PC-9 (cell line): Measurements from ENCODE around the gene LPAR2. TPM values are rescaled to one million over a fixed set of nuclear protein-coding genes. Genes with fewer than 3 reads are reported as not detected.

Experiments used
- BruUV-seq: library from RNA; stranded (reverse); fragments of 400-500 nt; replicated peaks from 2 replicates; lab custom pipeline; 2021; lab: Mats Ljungman, UMichigan
- CTCF ChIA-PET: fragments of 300-600 bp; sonication (Branson Sonifier 250); formaldehyde crosslinking; loops from one replicate; lab custom pipeline; 2022; ENCODE audit warnings: antibody characterized with exemption; lab: Charles Lee
- POLR2A ChIA-PET: fragments of 300-600 bp; sonication (Branson Sonifier 250); formaldehyde crosslinking; loops from one replicate; lab custom pipeline; 2022; ENCODE audit warnings: antibody characterized with exemption; ENCODE audit not compliant: unreplicated experiment; lab: Charles Lee
- DNase-seq, 2 experiments: peaks; one replicate each; pipeline versions ENCODE4 v3.0.0 to v3.0.0-alpha.2; 2015 to 2022; ENCODE audit warnings: mixed read lengths in 1 of 2
- H2AFZ ChIP-seq: fragments of 200-600 bp; sonication (generic); 2 replicates; pipeline ENCODE4 v1.8.1; 2017; ENCODE audit warnings: antibody characterized with exemption
- H3F3A ChIP-seq: fragments of 200-600 bp; sonication (generic); 2 replicates; pipeline ENCODE4 v1.8.1; 2017; ENCODE audit warnings: antibody characterized with exemption, mild to moderate bottlenecking, low read depth; ENCODE audit not compliant: insufficient read depth
- H3K27ac ChIP-seq: fragments of 200-600 bp; sonication (generic); 2 replicates; pipeline ENCODE4 v1.6.1; 2016; ENCODE audit warnings: mixed run types
- H3K27me3 ChIP-seq: fragments of 200-600 bp; sonication (generic); 2 replicates; pipeline ENCODE4 v1.6.1; 2016; ENCODE audit warnings: low read depth, mixed run types; ENCODE audit not compliant: insufficient read depth
- H3K36me3 ChIP-seq: fragments of 200-600 bp; sonication (generic); 2 replicates; pipeline ENCODE4 v1.6.1; 2016; ENCODE audit warnings: low read depth, mixed run types
- H3K4me1 ChIP-seq: fragments of 200-600 bp; sonication (generic); replicated peaks from 2 replicates; pipeline ENCODE4 v1.6.1; 2016; ENCODE audit warnings: mixed run types; ENCODE audit not compliant: insufficient read depth
- H3K4me2 ChIP-seq: fragments of 200-600 bp; sonication (generic); 2 replicates; pipeline ENCODE4 v1.6.1; 2017; ENCODE audit warnings: mixed run types
- H3K4me3 ChIP-seq: fragments of 200-600 bp; sonication (generic); 2 replicates; pipeline ENCODE4 v1.6.1; 2016; ENCODE audit warnings: mixed run types
- H3K79me2 ChIP-seq: fragments of 200-600 bp; sonication (generic); 2 replicates; pipeline ENCODE4 v1.6.1; 2017; ENCODE audit warnings: low read depth, mixed run types
- H3K9me2 ChIP-seq: fragments of 200-600 bp; sonication (generic); 2 replicates; pipeline ENCODE4 v1.8.1; 2017; ENCODE audit warnings: mild to moderate bottlenecking; ENCODE audit not compliant: insufficient read depth
- H3K9me3 ChIP-seq: fragments of 200-600 bp; sonication (generic); 2 replicates; pipeline ENCODE4 v1.8.1; 2016; ENCODE audit warnings: low read depth; ENCODE audit not compliant: insufficient read depth
- H4K20me1 ChIP-seq: fragments of 200-600 bp; sonication (generic); 2 replicates; pipeline ENCODE4 v1.8.1; 2017; ENCODE audit not compliant: insufficient read depth
- CTCF ChIP-seq: fragments of 200-600 bp; sonication (generic); conservative IDR thresholded peaks from 2 replicates; pipeline ENCODE4 v1.6.1; 2017; ENCODE audit warnings: mixed run types, antibody characterized with exemption, mild to moderate bottlenecking, moderate library complexity
- EZH2 ChIP-seq: fragments of 200-600 bp; sonication (generic); IDR thresholded peaks from 2 replicates; pipeline ENCODE4 v1.8.0; 2017; ENCODE audit warnings: antibody characterized with exemption, low read depth
- intact Hi-C: fragments of 100-400 bp; cut with micrococcal nuclease; formaldehyde crosslinking; loops from one replicate; pipeline ENCODE4 v1.10.0; 2022; ENCODE audit not compliant: unreplicated experiment
- total RNA-seq: library from RNA; stranded (reverse); gene quantifications from 2 replicates; pipeline ENCODE4 v1.2.3, GENCODE V29; 2021

The LPAR2 gene
- total RNA-seq, 1 experiment from 2014 or later = 29.2 TPM

- ChIA-PET CTCF (no interaction called here), POLR2A (no interaction called here)
- peaks cover 12% of the 10 kb centered on the region; the same call in 1 of the 2 replicates for H3K36me3 ChIP-seq
- TF ChIP-seq CTCF (no peak), EZH2 (no peak)
- H4K20me1 ChIP-seq = no peaks in the 10 kb centered on the region
- no peaks in the 10 kb centered on the region for H3K9me2 ChIP-seq
- H3K9me3 ChIP-seq = no peaks in the 10 kb centered on the region
- no peaks in the 10 kb centered on the region for H3K4me1 ChIP-seq
- no peaks in the 10 kb centered on the region for H3K27me3 ChIP-seq
- intact Hi-C loops = no loop called here
- peaks cover 10% of the 10 kb centered on the region; the same call in 1 of the 2 replicates for H3F3A ChIP-seq
- no TSS peak for BruUV-seq
- H3K4me3 ChIP-seq = no peak overlapping the region
- no peak for DNase-seq
- no peaks in the 10 kb centered on the region for H3K79me2 ChIP-seq
- no peak overlapping the region for H2AFZ ChIP-seq
- no peak overlapping the region for H3K27ac ChIP-seq
- H3K4me2 ChIP-seq = no peak overlapping the region
Measured at GRCh38 chr19:19636573-19637185, 8.7 kb upstream of the LPAR2 start.

- TF ChIP-seq CTCF = no peak
- TF ChIP-seq EZH2 = no peak
- no peaks in the 10 kb centered on the region for H3K9me3 ChIP-seq
- no peak overlapping the region for H2AFZ ChIP-seq
- peaks cover 12% of the 10 kb centered on the region; the same call in 1 of the 2 replicates for H3K36me3 ChIP-seq
- no peak for DNase-seq
- no peak overlapping the region for H3K4me3 ChIP-seq
- H3F3A ChIP-seq = peaks cover 22% of the 10 kb centered on the region; the same call in 1 of the 2 replicates
- H3K9me2 ChIP-seq = no peaks in the 10 kb centered on the region
- ChIA-PET POLR2A (no interaction called here), CTCF (no interaction called here)
- no peak overlapping the region for H3K27ac ChIP-seq
- no peaks in the 10 kb centered on the region for H3K4me1 ChIP-seq
- H3K4me2 ChIP-seq = no peak overlapping the region
- H4K20me1 ChIP-seq = no peaks in the 10 kb centered on the region
- no TSS peak for BruUV-seq
- intact Hi-C loops = no loop called here
- H3K79me2 ChIP-seq = no peaks in the 10 kb centered on the region
- H3K27me3 ChIP-seq = no peaks in the 10 kb centered on the region
Measured at GRCh38 chr19:19635313-19635702, 7.3 kb upstream of the LPAR2 start.

DNA sequence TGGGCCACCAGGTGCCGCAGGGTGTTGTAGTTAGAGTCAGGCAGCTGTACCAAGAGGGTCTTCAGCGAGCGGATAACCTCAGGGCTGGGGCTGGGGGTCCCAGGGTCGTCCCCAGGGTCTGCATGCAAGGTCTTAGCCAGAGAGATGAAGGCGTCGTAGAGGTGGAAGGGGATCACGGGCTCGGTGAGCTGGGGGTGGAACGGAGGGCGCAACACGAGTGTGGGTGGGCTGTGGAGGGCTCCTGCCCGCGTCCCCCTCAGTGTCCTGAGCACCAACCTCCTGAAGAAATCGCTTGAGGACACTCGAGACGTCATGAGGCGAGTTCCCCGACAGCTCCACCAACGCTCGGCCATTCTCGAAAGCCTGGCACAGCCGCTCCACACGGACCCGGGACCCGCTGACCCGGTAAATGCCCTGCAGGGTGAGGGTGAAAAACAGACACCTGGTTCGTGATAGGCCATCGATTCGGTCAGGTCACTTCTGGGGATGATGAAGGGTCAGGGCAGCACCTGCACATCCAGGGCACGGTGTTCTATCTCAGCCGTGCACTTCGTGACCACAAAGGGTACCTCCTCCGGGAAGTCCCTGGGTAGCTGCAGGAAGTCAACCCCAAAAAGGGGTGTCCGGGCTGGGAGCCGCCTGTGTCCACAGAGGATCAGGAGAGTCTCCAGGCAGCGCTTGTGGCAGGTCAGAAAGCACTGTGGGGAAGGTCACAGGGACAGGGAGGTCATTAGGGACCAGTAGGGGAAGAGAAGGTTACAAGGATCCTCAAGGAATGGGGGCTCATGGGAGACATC is 6.7 kb upstream of the LPAR2 start:
- H3K9me2 ChIP-seq = no peaks in the 10 kb centered on the region
- intact Hi-C loops = no loop called here
- no peaks in the 10 kb centered on the region for H4K20me1 ChIP-seq
- ChIA-PET CTCF (no interaction called here), POLR2A (no interaction called here)
- BruUV-seq = no TSS peak
- H3K4me3 ChIP-seq = no peak overlapping the region
- H3K27ac ChIP-seq = no peak overlapping the region
- H3K4me1 ChIP-seq = no peaks in the 10 kb centered on the region
- no peak for DNase-seq
- no peaks in the 10 kb centered on the region for H3K27me3 ChIP-seq
- peaks cover 12% of the 10 kb centered on the region; the same call in 1 of the 2 replicates for H3K36me3 ChIP-seq
- TF ChIP-seq CTCF (no peak), EZH2 (no peak)
- H2AFZ ChIP-seq = no peak overlapping the region
- H3K9me3 ChIP-seq = no peaks in the 10 kb centered on the region
- H3K79me2 ChIP-seq = no peaks in the 10 kb centered on the region
- H3K4me2 ChIP-seq = no peak overlapping the region
- H3F3A ChIP-seq = peaks cover 21% of the 10 kb centered on the region; the same call in 1 of the 2 replicates
